Peyer's patch (tissue), 4 donors: ENCODE measurements around the gene ZNF697. TPM values are rescaled to one million over a fixed set of nuclear protein-coding genes. Genes with fewer than 3 reads are reported as not detected.
A peak's percentile ranks its signal among the peaks of the same experiment; 100 is the strongest.
"Not testable (repeated sequence)": the region's sequence is repeated elsewhere in the genome, so short reads cannot be mapped to it uniquely, and the experiment has no call there.

Source experiments
- DNase-seq, 3 donors: peaks; one replicate each; pipeline ENCODE4 v3.0.0-alpha.2; 2017 to 2019
- H3K27ac ChIP-seq, 4 donors: fragments of 200-600 bp; sonication (generic); one replicate each; pipeline ENCODE4 v1.5.1; 2016 to 2019
- H3K27me3 ChIP-seq, 2 donors: fragments of 200-600 bp; sonication (generic); one replicate each; pipeline ENCODE4 v1.5.1; 2019
- H3K36me3 ChIP-seq, 3 donors: fragments of 200-600 bp; sonication (generic); one replicate each; pipeline ENCODE4 v1.5.1; 2016 to 2019
- H3K4me1 ChIP-seq, 4 donors: fragments of 200-600 bp; sonication (generic); one replicate each; pipeline ENCODE4 v1.5.1; 2016 to 2019
- H3K4me3 ChIP-seq, 4 donors: fragments of 200-600 bp; sonication (generic); 1 replicate in 3 of 4; 2 replicates in 1 of 4; pipeline ENCODE4 v1.5.1; 2016 to 2019; ENCODE audit warnings: mild to moderate bottlenecking in 1 of 4
- H3K9me3 ChIP-seq, 4 donors: fragments of 200-600 bp; sonication (generic); one replicate each; pipeline ENCODE4 v1.5.1; 2016 to 2019; ENCODE audit warnings: mild to moderate bottlenecking in 1 of 4
- POLR2A ChIP-seq, 2 donors: fragments of 450-650 bp; IDR thresholded peaks; one replicate each; pipeline ENCODE4 v1.5.1; 2017; ENCODE audit warnings: antibody characterized with exemption in 2 of 2, mild to moderate bottlenecking in 2 of 2, moderate library complexity in 2 of 2
- total RNA-seq, 4 donors: library from RNA; depleted of rRNA; stranded (reverse); fragments of >200 nt; gene quantifications; one replicate each; pipeline ENCODE4 v1.1.0, GENCODE V29; 2016
- TF ChIP-seq, protein P1 (sequence below), 6 experiments: fragments of 450-650 bp in 4 of 6; fragments of 200-600 bp in 2 of 6; sonication (generic) in 1 of 6; IDR thresholded peaks; one replicate each; pipeline ENCODE4 v1.5.1; 2017 to 2019; ENCODE audit warnings: antibody characterized with exemption in 6 of 6, mild to moderate bottlenecking in 3 of 6, moderate library complexity in 1 of 6

The ZNF697 gene
- total RNA-seq, 4 donors from 2014 or later, result 4.4 to 6.3 (median 5.0) TPM

DNA sequence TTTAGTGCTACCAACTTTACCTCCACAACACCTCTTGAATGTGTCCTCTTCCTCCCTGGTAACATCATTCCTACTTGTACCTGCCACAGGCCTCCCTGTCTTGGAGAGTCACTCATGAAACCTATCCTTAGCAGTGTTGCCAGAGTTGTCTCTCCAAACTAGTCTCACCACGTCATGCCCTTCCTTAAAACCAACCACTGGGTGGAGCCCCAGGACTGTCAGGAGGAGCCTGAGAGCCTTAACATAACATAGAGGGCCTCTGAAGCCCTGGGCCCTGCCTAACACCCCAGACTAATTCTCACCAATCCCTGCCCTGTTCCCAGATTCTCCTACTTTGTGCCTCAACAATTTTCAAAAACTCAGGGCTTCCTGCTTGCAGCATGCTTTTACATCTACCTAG lies 65.3 kb downstream of the ZNF697 start:
- Histone ChIP-seq H3K36me3 (no peaks in the 10 kb centered on the region), H3K9me3 (no peaks in the 10 kb centered on the region), H3K27me3 (no peaks in the 10 kb centered on the region), H3K27ac (no peak overlapping the region), H3K4me3 (no peak overlapping the region), H3K4me1 (no peaks in the 10 kb centered on the region)
- TF ChIP-seq POLR2A (IDR thresholded peaks at IDR 0.05), result no peak
- TF ChIP-seq, protein P1, sequence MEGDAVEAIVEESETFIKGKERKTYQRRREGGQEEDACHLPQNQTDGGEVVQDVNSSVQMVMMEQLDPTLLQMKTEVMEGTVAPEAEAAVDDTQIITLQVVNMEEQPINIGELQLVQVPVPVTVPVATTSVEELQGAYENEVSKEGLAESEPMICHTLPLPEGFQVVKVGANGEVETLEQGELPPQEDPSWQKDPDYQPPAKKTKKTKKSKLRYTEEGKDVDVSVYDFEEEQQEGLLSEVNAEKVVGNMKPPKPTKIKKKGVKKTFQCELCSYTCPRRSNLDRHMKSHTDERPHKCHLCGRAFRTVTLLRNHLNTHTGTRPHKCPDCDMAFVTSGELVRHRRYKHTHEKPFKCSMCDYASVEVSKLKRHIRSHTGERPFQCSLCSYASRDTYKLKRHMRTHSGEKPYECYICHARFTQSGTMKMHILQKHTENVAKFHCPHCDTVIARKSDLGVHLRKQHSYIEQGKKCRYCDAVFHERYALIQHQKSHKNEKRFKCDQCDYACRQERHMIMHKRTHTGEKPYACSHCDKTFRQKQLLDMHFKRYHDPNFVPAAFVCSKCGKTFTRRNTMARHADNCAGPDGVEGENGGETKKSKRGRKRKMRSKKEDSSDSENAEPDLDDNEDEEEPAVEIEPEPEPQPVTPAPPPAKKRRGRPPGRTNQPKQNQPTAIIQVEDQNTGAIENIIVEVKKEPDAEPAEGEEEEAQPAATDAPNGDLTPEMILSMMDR (IDR thresholded peaks at IDR 0.05), result peak in 4 of 6 experiments; percentile 14 to 41 (median 38)
- DNase-seq, result peak in 1 of 3 donors; percentile 63

DNA sequence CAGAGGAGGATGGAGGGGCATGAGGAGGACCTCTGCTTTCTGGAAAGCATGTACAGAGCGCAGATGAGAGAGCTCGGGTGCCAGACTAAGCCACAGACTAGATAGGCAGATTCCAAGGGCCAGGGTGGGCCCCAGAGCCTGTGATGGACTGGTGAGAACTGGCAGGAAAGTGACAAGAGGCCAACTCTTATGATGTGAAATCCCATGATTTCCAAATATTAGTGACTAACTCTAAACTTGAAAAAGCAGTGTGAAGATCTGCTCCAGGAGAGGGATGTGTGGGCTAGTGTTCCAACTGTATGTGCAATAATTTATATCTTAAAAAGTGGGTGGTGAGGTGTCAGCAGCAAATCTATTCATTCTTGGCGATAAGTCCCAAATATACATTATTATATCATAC lies 67.0 kb downstream of the ZNF697 start:
- not testable (repeated sequence) for H3K4me3 ChIP-seq, H3K4me1 ChIP-seq, H3K27me3 ChIP-seq, H3K36me3 ChIP-seq, H3K9me3 ChIP-seq, H3K27ac ChIP-seq, DNase-seq

DNA sequence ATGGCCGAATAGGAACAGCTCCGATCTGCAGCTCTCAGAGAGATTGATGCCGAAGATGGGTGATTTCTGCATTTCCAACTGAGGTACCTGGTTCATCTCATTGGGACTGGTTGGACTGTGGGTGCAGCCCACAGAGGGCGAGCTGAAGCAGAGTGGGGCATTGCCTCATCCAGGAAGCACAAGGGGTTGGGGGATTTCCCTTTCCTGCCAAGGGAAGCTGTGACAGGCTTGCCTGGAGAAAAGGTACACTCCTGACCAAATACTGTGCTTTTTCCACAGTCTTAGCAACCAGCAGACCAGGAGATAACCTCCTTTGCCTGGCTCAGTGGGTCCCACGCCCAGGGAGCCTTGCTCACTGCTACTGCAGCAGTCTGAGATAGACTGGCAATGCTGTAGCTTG lies 74.2 kb downstream of the ZNF697 start:
- DNase-seq, result no peak
- H3K27me3 ChIP-seq, result no peaks in the 10 kb centered on the region
- TF ChIP-seq, protein P1 (IDR thresholded peaks at IDR 0.05), result no peak

DNA sequence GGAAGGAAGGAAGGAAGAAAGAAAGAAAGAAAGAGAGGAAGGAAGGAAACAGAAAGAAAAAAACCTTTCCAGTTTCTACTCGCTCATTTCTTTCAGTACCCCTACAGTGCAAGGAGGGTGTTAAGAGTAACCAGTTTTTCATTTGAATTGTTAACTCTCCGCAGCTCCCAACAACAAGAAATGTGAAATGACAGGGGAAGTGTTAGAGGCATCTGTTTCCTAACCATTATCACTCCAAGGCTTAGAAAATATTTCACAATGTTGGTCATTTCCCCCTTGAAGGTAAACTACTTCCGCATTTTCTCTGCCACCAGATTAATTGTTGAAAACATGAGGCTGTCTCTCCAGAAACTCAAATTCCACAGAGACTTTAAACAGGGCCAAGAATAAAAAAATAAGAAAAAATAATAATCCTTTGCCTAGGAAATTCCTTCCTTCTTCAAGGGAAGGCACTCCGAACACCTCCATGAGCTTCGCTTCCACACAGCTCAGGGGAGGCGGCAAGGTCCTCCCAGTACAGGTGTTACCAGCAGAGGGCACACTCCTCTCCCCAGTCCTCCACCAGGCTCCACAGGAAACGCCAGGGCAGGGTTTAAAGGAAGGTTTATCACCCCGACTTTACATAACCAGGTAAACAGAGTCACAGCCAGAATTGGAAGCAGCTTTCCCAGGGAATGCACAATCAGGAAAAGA lies 78.0 kb downstream of the ZNF697 start:
- H3K27me3 ChIP-seq, H3K4me1 ChIP-seq, H3K4me3 ChIP-seq, H3K27ac ChIP-seq, H3K9me3 ChIP-seq, DNase-seq, H3K36me3 ChIP-seq: not testable (repeated sequence)

More for the DNA sequence above, 74.2 kb downstream of the ZNF697 start:
- Histone ChIP-seq H3K9me3 (no peaks in the 10 kb centered on the region), H3K4me3 (no peak overlapping the region), H3K4me1 (no peaks in the 10 kb centered on the region), H3K27ac (no peak overlapping the region), H3K36me3 (no peaks in the 10 kb centered on the region)

Other genes starting within 250 kb of the ZNF697 start
- gene HSD3B2, start 233.1 kb downstream of the ZNF697 start, total RNA-seq, result 100 to 1,000 TPM in 2 of 4 donors, 10 to 100 TPM in 1, not detected in 1; 14.9 to 132 (median 126) TPM
- gene HSD3B1, start 141.1 kb downstream of the ZNF697 start, total RNA-seq, result 100 to 1,000 TPM in 1 of 4 donors, 10 to 100 TPM in 2, not detected in 1; 61.3 to 121 (median 71.3) TPM
- gene PHGDH, start 63.7 kb upstream of the ZNF697 start, total RNA-seq, result 10 to 100 TPM in 1 of 4 donors, 1 to 10 TPM in 3; 2.8 to 19.0 (median 4.3) TPM
- 1,000 to 10,000 TPM in 1 of 4 donors, 100 to 1,000 TPM in 1, 10 to 100 TPM in 2; 10.9 to 1,165 (median 71.0) TPM for gene HMGCS2, start 120.6 kb upstream of the ZNF697 start, total RNA-seq
- gene REG4, start 163.2 kb upstream of the ZNF697 start, total RNA-seq, result 100 to 1,000 TPM in 3 of 4 donors, 10 to 100 TPM in 1; 27.2 to 559 (median 132) TPM
- not detected for gene ADAM30, start 248.2 kb upstream of the ZNF697 start, total RNA-seq